Germinal center (tissue), 1 donor: ENCODE data around the gene ADAMTS12.

ENCODE experiments used
- DNase-seq: peaks from one replicate; pipeline ENCODE4 v3.0.0; 2012; ENCODE audit warnings: mixed read lengths, low spot score

Gene ADAMTS12

GRCh38 chr5:33755231-33755630 lies 136.6 kb downstream of the ADAMTS12 start:
- DNase-seq = no peak

GRCh38 chr5:33753704-33754103 lies 138.1 kb downstream of the ADAMTS12 start:
- DNase-seq = no peak

GRCh38 chr5:33748754-33749153 lies 143.0 kb downstream of the ADAMTS12 start:
- no peak for DNase-seq

- no peak for DNase-seq
Measured at GRCh38 chr5:33745101-33745770, 146.6 kb downstream of the ADAMTS12 start.

- DNase-seq = no peak
Measured at GRCh38 chr5:33743099-33743498, 148.7 kb downstream of the ADAMTS12 start.

- DNase-seq = no peak
Measured at GRCh38 chr5:33742181-33742580, 149.6 kb downstream of the ADAMTS12 start.

GRCh38 chr5:33738967-33739366 lies 152.8 kb downstream of the ADAMTS12 start:
- no peak for DNase-seq

- DNase-seq = no peak
Measured at GRCh38 chr5:33738097-33738496, 153.7 kb downstream of the ADAMTS12 start.

- no peak for DNase-seq
Measured at GRCh38 chr5:33737697-33738096, 154.1 kb downstream of the ADAMTS12 start.

- no peak for DNase-seq
Measured at GRCh38 chr5:33737284-33737683, 154.5 kb downstream of the ADAMTS12 start.

- DNase-seq = no peak
Measured at GRCh38 chr5:33736510-33736909, 155.3 kb downstream of the ADAMTS12 start.

GRCh38 chr5:33735072-33735471 lies 156.7 kb downstream of the ADAMTS12 start:
- no peak for DNase-seq

- DNase-seq = no peak
Measured at GRCh38 chr5:33734537-33734936, 157.3 kb downstream of the ADAMTS12 start.

GRCh38 chr5:33733225-33733624 lies 158.6 kb downstream of the ADAMTS12 start:
- DNase-seq = no peak

- DNase-seq = no peak
Measured at GRCh38 chr5:33726422-33727165, 165.2 kb downstream of the ADAMTS12 start.

- no peak for DNase-seq
Measured at GRCh38 chr5:33725806-33726205, 166.0 kb downstream of the ADAMTS12 start.

- DNase-seq = no peak
Measured at GRCh38 chr5:33721491-33722200, 170.1 kb downstream of the ADAMTS12 start.

- no peak for DNase-seq
Measured at GRCh38 chr5:33720176-33720575, 171.6 kb downstream of the ADAMTS12 start.

GRCh38 chr5:33719769-33720168 lies 172.0 kb downstream of the ADAMTS12 start:
- DNase-seq = no peak

GRCh38 chr5:33715661-33716060 lies 176.1 kb downstream of the ADAMTS12 start:
- no peak for DNase-seq

- no peak for DNase-seq
Measured at GRCh38 chr5:33713136-33713765, 178.5 kb downstream of the ADAMTS12 start.

GRCh38 chr5:33712664-33713063 lies 179.1 kb downstream of the ADAMTS12 start:
- no peak for DNase-seq
